T-helper 1 cell (primary cell): ENCODE measurements around the gene MYH10.
"Not testable (repeated sequence)": the region's sequence is repeated elsewhere in the genome, so short reads cannot be mapped to it uniquely, and the experiment has no call there.

ENCODE experiments used
- DNase-seq, 5 donors: peaks; one replicate each; pipeline ENCODE4 v3.0.0-alpha.2; 2012 to 2020
- total RNA-seq, 4 donors: gene quantifications; one replicate each; lab custom pipeline; 2026; lab: John Stamatoyannopoulos, UW

MYH10 gene
- 0.95 to 2.8 (median 2.6) reads per million in 4 donors for total RNA-seq

DNA sequence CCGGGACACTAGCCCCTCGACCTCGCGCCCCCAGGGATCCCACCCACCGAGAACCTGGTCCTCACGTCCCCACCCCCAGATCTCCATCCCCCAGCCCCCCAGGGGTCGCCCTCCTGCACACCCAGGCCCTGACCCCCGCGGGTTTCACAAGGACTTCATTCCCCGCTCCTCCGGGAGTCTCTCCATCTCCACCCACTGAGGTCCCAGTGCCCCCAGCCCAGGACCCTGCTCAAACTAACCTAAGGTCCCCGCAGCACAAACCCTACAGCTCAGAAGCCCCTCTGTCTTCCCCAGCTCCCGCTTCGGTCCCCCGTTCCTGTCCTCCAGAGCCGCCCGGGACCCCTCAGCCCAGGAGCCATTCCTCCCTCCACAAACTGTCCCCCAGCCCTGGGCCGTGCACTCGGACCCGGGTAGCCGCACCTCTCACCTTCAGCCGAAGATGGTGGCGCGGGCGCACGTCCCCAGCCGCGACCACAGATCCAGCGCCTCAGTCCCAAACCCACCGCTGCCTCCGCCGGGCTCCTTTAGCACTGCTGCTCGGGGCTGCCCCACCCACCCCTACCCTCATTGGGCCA is at the start of gene MYH10:
MYH10 (minus strand) TSS at position 499 of the 575 bp plus-strand sequence. CDS start 7,479 bp downstream, outside the sequence.
- DNase-seq = no peak

DNA sequence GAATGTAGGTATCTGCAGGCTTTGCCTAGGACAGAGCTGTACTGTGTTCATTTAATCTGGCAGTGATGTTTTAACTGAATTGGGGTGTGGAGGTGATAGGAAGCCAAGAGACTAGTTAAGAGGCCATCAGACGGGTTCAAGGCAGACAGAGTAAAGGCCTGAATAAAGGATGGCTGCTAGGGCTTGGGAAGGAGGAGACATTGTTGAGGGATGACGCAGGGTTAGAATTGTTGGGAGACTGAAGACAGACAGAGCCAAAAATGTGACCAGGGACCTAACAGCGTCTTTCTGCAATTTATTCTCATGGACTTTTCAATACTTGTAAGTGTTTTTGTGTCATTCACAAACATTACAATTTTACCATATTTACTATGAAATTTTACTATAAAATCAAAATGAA is 48.6 kb upstream of the MYH10 start:
- no peak for DNase-seq

DNA sequence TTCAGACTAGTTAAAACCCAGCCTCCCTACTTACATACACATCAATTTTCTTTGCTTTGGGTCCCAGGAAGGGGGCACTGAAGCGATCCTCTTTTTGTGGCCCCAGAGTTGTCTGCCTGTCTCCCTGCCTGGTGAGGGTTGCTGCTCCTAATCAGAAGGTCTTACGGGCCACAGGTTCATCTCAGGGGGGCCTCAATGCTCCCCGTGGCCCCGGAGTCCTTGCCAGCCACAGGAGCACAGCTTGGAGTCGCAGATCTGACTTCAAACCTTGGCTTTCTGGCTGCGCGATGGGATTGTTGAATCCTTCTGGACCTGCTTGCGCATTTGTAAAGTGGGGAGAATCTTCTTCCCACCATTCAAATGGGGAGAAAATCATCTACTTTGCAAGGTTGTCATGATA is 44.8 kb upstream of the MYH10 start:
- DNase-seq = no peak

DNA sequence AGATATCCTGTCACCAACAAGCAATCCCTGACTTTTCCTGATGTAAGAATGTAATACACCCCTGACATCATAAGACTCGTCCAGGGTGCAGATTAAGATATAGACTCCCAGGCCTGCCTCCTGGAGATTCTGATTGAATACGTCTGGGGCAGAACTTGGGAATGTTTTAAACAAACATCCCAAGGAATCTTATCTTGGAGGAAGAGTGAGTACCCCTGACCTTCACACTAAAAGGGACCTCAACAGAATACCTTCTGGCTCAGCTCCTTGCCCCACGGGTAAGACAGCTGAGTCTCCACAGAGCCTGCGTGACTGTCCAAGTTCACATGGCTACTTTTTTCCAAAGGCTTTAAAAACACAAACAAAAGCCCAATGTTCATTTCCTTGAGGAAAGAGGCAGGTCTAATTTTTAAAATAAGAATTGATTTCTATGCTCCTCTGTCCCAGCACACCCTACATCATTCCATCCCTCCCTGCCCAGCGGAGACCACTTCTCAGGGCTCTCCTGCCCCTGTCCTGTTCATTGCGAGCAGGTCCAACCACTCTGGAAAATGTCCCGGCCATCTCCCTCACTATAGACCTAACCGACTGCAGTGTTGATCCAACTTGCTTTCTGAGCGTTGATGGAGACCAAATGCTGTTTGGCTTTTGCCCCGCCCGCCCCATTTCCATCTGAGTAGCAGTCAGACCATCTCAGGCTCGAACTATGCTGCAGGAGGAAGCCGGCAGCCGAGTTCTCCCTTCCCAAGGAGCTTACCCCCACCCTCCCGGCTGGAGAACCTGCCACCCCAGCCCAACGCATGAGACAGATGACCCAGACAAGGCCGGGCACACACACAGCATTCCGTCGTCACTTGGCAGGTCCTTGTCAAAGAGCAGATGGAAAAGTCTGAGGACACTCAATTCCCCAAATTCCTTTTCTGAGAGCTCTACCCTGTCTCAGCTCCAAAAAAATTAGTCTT is 44.1 kb upstream of the MYH10 start:
- no peak for DNase-seq

DNA sequence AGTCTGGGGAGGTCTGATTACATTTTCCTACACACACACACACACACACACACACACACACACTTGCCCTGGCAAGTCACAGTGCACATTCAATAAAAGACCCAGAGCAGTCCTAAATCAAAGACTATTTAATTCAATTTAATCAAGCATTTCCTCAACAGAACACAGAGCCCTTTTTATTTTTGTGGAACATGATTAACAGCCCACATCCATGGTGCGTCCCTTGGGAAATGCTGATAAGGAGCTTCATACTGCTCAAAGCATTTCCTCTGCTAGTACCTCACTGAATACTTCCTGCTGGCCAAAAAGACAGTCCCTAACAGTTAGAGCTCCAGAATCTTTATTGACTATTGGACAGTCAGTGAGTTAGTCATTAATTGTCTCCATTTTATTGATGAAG is 43.1 kb upstream of the MYH10 start:
- DNase-seq = no peak

DNA sequence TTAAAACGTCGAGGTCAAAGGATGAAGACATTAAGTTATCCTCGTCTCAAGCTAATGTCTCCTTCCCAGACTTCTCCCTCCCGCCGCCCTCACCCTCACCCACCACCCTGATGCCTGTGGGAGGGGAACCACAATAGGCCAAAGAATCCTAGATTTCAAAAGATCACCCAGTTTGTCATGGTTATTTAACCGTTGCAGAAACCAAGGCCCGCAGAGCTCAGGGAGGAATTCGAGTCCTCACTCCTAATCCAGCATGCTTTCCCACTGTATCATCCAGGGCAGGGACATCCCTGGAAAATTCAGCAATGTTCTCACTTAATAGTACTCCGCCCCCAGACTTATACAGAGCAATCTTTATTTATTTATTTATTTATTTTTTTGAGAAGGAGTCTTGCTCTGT is 41.8 kb upstream of the MYH10 start:
- no peak for DNase-seq

DNA sequence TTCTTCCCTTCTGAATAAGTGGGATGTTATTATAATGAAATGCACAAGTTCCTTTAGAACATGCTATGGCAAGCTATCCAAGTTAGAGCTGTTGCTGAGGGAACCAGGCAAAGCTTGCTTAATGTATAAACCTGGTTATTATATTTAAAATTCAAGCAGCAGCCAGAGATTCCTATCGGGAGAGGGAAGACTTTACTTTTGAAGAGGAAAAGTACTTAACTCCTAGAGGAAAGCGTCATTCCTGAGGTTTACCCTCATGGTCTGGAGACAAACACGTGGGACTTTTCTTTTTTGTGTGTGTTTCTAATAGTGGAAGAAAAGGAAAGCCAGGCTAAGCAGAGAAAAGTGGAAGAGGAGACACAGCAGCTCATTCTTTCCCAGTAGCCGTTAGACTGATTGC is 39.9 kb upstream of the MYH10 start:
- no peak for DNase-seq

DNA sequence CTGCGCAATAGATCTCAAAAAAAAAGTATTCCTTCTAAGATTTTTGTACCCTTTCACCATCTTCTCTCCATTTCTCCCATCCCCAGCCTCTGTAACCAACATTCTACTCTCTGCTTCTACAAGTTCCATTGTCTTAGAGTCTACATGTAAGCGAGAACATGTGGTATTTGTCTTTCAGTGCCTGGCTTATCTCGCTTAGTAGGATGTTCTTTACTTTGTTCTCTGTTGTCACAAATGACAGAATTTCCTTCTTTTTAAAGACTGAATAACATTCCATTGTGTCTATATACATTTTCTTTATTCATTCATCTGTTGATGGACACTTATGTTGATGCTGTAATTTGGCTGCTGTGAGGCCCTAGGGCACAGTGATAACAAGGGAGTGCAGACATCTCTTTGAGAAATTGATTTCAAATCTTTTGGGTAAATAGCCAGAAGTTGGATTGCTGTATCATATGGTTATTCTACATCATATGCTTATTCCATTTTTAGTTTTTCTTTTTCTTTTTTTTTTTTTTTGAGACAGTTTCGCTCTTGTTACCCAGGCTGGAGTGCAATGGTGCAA is 37.7 kb upstream of the MYH10 start:
- DNase-seq = no peak

DNA sequence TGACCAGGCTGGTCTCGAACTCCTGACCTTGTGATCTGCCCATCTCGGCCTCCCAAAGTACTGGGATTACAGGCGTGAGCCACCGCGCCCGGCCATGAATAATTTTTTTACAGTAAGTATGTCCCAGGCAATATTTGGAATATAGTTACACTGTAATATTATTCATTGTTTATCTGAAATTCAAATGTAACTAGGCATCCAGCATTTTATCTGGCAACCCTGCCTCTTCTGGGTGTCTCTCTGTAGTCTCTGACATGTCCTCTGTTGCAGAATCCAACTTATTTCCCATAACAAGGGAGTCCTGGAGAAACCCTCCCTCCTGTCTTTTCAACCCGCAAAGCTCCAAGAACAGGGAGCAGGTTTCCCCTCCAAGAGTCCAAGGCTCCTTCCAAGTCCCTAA is 36.9 kb upstream of the MYH10 start:
- DNase-seq = no peak

DNA sequence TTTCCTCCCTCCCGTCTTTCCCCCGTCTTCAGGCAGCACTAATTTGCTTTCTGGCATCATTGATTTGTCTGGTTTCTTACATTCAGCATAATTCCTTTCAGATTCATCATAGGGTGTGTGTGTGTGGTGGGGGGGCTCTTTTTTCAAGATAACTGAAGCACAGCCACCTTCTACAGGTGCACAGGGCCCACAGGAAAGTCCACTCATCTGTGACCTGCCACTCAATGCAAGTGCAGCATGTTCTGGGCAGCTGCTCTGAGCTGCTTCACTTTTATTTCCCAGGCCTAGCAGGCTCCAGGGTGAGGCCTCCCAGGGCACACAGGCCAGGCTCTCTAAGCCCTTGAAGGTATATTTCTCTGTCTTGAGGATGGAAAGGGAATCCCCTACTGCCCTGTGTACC is 35.2 kb upstream of the MYH10 start:
- no peak for DNase-seq

DNA sequence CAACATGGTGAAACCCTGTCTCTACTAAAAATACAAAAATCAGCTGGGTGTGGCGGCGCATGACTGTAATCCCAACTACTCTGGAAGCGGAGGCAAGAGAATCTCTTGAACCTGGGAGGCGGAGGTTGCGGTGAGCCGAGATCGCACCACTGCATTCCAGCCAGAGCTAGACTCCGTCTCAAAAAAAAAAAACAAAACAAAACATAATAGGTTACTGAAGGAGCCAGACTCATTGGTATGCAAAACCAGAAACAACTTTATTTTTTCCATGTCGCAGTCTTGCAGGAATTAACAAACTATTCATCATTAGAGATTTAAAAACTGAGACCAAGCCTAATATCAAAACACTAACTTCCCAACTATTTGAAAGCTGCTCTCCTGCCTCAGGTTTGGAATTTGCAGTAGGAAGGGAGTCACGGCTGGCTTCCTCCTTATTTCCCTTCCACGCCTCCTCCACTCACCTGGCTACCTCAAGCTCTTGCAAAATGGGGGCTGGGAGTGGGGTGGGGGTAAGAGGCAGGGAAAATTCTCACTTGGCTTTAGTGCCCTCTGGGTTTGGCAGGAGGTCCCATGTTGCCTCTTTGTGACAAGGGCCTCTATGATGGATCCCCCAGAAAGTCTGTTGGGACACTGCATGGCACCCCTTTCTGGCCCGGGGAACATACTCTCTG is 34.1 kb upstream of the MYH10 start:
- no peak for DNase-seq

DNA sequence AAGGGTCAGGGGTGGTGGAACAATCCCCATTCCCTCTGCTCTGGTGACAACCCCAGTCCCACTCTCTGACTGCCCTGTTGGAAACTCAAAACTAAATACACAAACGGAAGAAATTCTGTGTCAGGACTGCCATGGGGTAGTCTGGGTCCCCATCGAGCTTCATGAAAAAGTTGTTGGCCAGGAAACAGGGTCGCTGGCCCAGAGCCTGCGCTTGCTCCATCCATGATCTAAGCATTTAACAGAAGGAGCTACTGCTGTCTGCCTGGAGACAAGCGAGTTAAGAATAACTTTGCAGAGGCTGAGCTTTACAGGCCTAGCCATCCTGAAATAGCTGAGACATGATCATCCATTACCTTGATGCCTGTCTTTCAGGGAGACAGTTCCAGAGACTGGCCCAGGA is 32.4 kb upstream of the MYH10 start:
- DNase-seq = no peak

DNA sequence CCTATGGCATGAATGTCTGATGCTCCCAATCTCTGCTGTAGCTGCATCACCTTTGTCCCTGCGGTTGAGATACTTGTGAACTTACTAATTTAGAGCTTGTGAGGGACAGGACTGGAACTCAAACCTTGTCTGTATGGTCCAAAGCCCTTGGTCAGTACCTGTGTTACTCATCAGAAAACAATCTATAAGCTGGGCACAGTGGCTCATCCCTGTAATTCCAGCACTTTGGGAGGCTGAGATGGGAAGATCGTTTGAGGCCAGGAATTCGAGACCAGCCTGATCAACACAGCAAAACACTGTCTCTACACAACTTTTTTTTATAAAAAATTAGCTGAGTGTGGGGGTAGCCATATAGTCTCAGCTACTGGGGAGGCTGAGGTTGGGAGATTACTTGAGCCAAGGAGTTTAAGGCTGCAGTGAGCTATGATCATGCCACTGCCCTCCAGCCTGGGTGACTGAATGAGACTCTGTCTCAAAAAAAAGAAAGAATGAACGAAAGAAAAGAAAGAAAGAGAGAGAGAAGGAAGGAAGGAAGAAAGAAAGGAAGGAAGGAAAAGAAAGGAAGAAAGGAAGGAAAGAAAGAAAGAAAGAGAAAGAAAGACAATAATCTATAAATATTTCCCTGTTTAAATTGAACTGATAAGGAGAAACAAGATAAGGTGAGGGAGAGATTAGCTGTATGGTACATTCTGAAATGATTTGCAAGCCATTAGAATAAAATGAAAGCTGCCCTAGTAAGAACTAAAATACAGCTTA is 31.7 kb upstream of the MYH10 start:
- no peak for DNase-seq

DNA sequence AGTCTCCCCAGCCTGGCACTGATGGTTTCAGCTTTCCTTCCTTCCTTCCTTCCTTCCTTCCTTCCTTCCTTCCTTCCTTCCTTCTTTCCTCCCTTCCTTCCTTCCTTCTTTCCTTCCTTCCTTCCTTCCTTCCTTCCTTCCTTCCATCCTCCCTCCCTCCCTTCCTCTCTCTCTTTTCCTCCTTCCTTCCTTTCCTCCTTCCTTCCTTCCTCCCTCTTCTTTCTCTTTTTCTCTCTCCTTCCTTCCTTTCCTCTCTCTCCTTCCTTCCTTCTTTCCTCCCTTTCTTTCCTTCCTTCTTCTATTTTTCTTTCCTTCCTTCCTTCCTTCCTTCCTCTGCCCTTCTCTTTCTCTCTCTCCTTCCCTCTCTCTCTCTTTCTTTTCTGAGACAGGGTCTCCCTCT is 30.2 kb upstream of the MYH10 start:
- DNase-seq = not testable (repeated sequence)

DNA sequence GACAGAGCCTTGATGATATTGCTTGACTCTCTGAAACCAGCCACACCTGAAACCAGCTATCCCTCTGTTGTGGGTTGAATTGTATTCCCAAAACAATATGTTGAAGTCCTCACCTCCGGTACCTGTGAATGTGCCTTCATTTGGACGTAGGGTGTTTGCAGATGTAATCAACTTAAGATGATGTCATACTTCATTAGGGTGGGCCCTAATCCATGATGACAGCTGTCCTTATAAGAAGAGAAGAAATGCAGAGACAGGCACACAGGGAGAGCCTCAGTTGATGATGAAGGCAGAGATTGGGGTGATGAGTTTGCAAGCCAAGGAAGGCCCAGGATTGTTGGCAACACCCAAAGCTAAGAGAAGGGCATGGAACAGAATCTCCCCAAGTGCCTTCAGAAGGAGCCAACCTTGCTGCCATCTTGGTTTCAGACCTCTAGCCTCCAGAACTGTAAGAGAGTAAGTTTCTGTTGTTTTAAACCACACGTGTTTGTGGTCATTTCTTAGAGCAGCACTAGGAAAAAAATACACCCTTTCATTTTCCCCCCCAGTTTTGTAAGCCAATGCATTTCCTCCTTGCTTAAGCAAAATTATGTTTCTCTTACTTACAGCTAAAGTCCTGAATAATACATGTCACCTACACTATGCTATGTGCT is 29.4 kb upstream of the MYH10 start:
- no peak for DNase-seq

DNA sequence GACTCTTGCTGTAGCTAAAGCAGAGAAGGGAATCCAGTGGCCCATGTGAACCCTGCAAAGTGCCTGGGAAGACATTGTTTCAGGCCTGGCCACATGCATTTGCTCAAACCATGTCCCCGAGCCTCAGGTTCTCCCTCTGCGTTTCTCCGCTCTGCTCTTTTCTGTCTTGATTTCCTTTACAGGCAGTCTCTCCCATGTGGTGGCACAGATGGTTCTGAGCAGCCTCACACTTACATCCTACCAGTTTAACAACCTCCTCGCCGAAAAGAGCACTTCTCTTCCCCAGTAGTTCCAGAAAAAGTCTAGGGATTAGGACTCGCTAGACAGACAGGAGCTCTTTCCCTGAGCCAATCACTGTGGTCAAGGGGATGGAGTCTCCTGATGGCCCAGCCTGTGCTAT is 28.3 kb upstream of the MYH10 start:
- no peak for DNase-seq

DNA sequence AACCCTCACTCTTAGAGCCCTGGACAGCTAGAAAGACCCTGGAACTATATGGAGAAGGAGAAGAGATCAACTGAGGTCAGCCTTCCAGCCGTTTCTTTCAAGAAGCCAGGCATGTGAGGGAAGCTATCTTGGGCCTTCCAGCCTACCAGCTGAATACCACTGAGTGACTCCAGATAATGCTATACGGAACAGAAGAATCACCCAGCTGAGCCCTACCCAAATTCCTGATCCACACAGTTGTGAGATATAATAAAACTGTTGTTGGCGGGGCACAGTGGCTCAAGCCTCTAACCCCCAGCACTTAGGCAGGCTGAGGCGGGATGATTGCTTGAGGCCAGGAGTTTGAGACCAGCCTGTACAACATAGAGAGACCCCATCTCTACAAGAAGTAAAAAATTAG is 26.2 kb upstream of the MYH10 start:
- DNase-seq = no peak

DNA sequence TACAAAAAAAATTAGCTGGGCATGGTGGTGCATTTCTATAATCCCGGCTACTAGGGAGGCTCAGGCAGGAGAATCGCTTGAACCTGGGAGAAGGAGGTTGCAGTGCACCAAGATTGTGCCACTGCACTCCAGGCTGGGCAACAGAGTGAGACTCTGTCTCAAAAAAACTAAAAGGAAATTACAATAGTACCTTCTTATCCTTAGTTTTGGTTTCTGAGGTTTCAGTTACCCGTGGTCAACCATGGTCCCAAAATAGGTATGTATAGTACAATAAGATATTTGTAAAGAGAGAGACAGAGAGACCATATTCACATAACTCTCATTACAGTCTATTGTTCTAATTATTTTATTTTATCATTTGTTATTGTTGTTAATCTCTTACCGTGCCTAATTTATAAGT is 24.3 kb upstream of the MYH10 start:
- DNase-seq = no peak

DNA sequence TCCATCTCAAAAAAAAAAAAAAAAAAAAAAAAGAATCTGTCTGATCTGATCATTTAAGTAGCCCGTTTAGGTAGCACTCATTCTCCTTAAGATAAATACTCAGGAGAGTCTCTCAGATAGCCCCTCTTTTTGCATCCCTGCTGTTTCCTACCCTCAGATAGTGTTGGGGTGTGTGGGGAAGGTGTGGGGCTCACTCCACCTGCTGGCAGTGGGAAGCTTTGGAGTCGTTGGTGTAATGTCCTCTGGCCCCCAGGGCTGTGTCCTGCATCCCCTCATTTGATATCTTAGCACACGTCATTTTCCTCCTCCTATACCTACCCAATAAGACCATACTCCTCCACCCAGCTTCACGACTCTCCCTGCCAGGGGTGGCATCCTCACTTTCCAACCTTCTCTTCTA is 20.5 kb upstream of the MYH10 start:
- no peak for DNase-seq

DNA sequence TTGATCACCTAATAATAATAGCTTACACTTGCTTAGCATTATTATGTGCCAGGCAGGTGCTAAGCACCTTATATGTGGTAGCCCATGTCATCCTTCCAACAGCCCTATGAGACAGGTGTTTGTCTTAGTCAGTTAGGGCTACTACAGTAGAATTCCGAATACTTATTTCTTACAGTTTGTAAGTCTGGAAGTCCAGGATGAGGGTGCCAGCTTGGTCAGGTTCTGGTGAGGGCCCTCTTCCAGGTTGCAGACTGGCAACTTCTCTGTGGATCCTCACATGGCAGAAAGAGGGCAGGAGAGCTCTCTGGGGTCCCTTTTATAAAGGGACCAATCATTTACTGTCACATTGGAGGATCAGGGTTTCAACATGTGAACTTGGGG is 19.6 kb upstream of the MYH10 start:
- DNase-seq = no peak

DNA sequence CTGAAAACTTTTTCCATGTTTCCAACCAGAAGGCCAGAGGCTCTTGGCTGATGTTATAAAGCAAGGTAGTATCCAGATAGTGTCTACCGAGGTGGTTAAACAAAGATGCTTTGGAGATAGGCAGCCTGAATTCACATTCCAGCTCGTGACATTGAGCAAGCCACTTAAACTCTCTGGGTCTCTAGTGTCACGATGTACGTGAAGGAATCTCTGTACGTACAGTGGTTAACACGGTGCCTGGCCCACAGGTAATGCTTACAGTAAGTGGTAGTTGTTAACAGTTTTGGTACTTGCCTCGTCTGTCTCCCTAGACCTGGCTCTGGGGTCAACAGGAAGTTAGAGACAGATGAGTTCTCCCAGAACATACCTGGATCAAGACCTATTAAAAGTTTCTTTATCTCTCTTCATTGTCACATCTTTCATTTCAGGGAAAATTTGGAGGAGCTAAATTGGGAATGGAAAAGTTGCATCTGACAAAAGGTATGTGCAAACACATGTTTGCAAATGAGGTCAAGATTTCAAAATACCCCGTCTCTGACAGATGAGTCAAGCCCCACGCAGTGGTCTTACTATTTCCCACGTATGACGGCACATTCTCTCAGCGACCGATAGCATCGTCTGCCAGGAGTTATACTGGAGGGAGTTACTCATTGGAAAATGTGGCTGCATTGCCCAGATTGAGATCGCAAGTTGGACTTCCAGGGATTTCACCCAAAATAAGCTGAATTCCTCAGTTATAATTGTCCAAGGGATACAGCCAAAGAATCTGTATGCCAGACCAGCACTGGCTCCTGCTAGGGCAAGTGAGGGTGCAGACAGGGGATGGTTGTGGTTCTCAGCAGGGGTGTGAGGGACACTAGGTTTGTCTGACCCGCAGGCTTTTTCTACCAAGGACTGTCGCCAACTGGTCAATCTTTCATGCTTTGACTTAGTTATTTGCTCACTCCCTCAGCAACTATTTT is 18.9 kb upstream of the MYH10 start:
- DNase-seq = no peak
